Measurements from ENCODE around the gene GSTT2B.
"Not testable (repeated sequence)": the region's sequence is repeated elsewhere in the genome, so short reads cannot be mapped to it uniquely, and the experiment has no call there.

The GSTT2B gene, protein sequence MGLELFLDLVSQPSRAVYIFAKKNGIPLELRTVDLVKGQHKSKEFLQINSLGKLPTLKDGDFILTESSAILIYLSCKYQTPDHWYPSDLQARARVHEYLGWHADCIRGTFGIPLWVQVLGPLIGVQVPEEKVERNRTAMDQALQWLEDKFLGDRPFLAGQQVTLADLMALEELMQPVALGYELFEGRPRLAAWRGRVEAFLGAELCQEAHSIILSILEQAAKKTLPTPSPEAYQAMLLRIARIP

DNA sequence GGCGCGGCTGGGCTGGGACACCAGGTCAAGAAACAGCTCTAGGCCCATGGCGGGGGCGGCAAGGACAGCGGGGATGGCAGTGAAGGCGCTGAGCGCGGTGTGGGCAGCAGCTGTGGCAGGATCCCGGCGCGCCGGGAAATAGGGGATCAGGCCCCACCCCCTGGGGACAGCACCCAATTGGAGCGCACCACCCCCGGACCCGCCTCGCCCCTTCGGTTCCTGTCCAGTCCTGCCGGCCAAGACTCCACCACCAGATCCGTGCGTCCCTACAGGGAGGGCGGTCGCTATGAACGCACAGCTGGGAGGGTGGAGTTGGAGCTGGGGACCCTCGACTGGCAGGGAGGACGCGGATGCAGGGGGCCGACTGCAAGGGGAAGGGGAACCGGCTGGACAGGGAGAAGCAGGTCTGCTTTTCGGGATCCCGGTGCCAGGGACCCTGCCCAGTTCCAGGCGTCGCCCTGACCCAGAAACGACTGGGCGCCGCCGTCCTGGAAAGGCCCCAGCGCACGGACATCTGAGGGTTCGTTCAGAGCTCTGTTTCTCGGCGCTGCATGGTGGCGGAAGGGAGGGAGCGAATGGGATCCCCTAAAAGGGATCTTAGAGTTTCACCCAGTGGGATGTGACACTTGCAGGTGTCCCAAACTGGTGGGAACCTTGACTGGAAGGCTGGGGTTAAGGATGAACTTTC is at the start of gene GSTT2B:
TSS of gene GSTT2B (minus strand) at position 112 of the 688 bp plus-strand sequence. CDS start at position 48, 64 bp downstream.
- not testable (repeated sequence) for DNase-seq

DNA sequence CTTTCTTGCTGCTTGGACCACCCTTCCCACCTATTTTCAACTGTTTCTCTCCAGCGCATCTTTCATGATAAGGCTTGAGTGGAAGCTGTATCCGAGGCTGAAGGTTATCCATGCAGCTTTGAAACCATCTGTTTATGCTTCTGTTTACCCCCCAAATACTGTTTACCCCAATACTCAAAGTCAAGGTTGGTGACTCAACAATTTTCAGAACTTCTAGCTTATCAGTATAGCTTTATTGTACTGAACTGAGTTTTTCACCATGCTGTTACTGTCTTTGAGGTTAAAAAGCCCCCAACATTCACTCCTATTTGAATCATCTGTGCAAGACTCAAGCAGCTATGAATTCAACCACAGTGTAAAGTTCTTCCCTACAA is 49.0 kb upstream of the GSTT2B start:
- no peak for DNase-seq

DNA sequence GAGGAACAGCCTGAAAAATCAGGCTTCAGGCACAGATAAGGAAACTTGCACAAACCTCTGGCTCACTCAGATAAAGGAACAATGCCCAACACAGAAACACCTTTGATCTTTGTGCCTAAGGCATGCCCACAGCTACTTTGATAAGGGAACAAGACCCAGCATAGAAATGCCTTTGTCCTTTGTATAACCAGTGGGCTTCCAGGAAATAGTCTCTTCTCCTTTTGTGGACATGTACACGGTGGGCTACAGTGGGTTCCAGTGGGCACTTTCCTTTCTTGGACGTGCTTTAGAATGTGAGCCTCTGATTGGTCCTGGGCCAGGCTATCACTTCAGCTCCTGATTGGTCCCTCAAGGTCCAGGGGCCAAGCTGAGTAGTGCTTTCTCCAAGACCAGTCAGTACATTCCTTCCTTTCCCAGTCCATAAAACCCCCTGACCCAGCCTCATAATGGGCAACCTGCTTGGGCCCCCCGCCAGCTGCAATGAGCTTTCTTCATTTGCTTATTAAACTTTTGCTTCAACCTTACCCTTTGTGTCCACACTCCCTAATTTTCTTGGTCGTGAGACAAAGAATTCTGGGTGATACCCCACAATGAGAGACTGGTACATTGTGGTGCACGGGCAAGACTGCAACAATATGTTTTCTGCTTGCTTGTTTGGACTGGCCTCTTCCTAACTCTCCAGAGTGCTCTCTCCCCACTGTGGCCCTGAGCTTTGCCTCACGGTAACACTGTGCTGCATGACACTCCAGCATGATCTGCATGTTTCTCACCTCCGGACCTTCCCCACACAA is 48.4 kb upstream of the GSTT2B start:
- no peak for DNase-seq

DNA sequence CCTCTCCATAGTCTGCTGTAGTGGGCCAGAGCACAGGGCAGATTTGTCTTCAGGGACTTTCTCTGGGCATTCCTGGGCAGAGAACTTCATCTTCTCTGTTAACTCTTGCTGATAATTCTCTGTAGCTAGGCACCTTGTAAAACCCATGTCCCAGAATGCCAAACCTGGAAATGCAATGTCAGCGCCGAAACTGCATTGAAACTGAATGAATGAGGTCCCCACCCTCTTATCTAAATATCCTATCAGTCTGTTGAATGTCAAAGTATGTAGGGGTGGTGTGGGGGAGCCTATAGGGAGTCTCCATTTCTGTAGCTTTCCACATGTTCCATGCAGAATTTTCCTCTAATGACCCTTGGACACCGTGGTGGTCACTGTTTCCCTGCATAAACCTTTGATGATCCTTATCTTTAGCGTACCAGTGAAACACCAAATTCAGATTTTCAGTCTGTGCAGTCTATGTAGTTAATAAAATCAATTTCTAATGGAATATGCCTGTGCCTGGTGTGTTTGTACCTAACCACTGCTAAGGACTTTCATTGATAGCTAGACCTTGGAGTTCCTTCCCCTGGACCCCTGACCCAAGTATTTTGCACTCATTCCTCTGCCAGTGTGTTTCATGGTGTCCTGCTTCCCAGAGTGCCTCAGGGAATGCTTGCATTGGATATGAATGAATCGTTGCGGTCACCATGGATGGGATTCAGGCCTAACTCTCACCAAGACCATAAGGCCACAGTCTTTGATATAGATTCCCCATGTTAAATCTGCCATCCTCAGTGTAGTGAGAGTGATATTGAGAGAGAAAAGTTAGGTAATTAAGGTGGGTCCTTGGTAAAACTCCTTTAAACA is 47.6 kb upstream of the GSTT2B start:
- DNase-seq: no peak

DNA sequence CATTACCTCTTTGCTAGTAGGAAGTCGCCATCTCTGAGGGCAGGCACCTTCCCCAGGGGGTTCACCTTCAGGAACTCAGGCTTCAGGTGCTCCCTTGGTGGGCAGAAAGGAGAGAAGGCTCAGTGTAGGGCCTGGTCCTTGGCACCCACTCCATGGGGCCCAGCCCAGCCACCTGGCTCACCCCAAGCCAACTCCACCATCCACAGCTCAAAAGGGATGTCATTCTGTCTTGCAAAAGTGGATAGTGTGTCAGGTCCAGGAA is 47.0 kb upstream of the GSTT2B start:
- DNase-seq: no peak

DNA sequence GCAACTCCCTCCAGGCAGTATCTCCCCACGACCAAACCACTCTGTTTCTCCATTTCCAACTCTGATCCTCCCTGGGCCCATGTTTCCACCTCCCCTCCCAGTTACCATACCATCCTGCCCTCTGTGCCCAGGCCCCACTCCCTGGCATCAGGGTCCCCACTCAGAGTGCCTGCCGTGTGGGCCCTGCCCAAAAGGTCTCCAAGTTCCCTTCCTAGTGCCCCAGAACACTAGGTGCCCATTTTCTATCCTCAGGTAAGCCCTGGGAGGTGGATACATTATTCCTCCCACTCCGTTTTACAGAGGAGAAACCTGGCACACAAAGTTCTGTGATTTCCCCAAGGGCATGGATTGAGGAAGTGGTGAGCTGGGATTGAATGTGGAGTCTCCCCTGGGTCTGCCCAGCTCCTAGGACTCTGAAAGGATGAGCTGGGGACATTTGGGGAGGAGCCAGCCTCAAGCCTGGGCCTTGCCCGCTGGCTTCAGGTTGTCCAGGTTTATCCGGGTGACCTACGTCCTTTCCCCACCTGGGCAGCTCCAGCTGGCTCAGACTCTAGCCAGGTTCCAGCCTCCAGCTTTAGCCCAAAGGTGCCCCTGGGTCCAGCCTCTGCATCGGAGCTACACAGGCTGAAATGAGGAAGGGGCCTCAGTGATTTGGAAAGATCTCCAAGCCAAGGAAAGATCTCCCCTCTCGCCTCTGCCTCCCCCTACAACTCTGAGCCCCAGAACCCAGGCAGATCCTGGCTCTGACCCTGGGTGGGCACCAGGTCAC is 46.4 kb upstream of the GSTT2B start:
- DNase-seq: no peak

DNA sequence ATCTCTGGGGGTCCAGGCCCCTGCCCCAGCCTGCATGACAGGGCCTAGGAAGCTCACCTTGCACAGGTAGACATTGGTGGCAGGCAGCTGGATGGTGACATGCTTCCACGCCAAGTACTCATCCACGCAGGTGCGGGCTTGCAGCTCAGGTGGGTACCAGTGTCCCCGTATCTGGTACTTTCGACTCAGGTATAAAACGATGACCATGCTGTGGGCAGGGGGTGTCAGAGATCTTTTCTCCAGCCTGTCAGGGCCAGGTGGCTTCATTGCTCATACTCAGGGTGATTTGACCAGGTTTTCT is 45.9 kb upstream of the GSTT2B start:
- no peak for DNase-seq

DNA sequence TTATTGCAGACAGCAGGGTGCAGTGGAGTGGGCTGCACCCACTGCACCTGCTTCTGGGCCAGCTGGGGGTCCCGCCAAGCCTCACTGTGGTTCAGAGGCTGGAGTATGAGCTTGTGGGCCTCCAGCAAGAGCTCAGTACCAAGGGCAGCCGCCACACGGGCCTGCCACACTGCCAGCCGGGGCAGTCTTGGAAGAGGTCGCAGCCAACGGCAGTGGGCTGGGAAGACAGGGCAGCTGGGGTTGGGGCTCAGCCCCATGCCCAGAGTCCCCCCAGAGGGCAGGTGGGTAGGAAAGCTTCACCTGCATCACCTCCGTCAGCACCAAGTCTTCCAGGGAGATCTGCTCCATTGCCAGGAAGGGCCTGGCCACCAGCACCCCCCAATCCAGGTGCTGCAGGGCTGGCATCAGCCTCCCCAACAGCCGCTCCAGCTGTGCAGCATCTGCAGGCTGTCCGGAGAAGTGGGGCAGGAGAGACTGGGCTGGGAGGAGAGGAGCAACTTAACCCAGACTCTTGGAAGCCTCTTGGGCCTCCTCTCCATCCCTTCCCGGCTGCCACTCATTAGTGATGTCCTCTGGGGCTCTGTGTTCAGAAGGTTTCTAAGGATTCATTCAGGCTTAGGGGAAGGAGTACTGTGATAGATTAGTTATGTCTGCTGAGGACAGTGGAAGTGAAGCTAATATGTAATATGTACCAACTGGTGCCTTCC is 45.4 kb upstream of the GSTT2B start:
- DNase-seq: no peak

DNA sequence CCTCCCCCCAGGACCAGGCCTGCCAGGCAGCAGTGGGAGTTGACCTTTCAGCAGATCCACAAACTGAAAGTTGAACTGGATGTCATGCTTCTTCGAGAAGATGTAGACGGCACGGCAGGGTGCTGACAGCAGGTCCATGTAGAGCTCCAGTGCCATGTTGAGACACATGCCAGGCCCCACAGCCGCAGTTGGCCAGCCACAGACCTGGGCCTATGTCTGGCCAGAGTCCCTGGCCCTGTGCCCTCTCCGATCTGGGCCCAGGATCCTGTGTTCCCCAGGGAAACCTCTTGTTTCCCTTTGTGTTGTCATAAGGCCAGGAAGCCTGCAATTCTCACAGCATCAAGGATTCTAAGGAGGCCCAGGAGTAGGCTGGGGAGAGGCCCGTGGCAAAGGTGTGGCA is 44.2 kb upstream of the GSTT2B start, which contains the start of gene GSTT4:
TSS of gene GSTT4 (minus strand) at position 253 of the 400 bp plus-strand sequence. CDS start at position 156, 97 bp downstream.
- DNase-seq: no peak

DNA sequence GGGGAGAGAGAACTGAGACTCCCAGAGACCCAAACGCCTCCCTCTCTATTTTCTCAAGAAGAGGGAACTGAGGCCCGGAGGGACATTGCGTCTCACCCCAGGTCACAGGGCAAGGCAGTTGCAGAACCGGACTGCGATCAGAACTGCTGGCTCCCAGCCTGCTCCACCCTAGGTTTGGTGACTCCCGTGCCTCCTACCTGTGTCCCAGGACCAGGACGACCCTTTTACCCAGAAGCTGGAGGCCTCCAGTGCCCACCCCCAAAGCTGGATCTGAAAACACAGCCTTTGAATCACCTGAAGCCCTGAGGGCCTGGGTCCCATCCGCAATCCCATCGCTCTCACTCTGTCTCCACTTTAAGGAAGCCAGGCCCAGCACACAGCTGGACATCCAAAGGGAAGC is 42.9 kb upstream of the GSTT2B start:
- DNase-seq: no peak

DNA sequence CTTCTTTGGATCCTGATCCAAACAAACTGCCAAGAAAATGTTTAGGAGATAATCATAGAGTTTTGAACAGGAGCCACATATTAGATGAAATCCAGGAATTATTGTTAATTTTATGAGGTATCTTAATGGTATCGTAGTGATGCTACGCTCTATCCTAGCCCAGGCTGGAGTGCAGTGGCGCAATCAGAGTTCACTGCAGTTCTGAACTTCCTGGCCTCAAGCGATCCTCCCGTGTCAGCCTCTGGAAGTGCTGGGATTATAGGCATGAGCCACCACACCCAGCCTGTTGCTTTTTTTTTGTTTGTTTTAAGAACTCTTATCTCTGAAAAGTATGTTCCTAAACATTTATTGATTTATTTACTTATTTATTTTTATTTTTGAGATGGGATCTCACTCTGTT is 41.9 kb upstream of the GSTT2B start:
- DNase-seq: no peak

DNA sequence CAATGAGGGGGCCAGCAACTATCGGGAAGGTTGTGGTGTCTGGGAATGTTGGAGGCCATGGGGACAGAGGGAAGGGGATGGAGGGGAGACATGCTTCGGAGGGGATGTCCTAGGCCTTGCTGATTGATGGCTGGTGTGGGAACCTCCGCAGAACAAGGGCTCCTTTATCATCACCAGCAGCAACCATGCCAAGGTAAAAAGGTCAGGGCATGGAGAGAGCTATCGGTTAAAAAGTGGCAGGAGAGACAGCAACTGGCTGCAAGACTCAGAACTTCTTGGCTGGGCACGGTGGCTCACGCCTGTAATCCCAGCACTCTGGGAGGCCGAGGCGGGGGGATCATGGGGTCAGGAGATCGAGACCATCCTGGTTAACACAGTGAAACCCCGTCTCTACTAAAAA is 41.3 kb upstream of the GSTT2B start:
- DNase-seq: no peak

DNA sequence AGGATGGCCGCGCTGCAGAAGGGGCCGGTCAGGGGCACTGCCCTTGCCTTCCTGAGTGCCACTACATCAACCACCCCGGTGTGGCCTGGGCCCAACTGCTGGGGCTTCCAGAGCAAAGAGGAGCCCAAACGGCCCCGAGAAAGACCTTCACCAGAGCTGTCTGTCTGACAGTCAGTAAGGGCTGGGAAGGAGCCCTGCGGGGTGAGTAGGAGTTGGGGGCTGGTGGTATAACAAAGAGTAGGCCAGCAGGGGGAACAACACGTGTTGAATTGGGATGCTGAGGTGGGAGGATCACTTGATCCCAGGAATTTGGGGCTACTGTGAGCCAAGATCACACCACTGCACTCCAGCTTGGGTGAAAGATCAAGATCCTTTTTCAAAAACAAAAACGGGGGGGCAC is 40.3 kb upstream of the GSTT2B start:
- no peak for DNase-seq

DNA sequence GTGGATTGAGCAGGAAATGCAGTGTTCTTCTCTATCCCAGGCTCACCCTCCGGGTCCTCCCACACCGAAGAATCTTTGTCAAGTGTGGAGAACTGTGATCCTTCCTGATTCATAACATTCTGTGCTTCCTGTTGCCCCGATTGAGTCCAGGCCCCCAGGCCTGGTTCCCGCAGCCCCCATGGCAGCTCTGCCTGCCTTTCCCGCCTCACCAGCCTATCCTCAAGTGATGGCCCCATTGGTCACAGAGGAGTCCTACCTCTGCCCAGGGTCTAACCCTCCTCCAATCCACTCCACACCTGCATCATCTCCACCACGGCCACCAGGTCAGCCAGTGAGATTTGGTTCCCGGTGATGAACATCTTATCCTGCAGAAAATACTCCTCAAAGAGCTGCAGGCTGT is 38.8 kb upstream of the GSTT2B start:
- DNase-seq: not testable (repeated sequence)

DNA sequence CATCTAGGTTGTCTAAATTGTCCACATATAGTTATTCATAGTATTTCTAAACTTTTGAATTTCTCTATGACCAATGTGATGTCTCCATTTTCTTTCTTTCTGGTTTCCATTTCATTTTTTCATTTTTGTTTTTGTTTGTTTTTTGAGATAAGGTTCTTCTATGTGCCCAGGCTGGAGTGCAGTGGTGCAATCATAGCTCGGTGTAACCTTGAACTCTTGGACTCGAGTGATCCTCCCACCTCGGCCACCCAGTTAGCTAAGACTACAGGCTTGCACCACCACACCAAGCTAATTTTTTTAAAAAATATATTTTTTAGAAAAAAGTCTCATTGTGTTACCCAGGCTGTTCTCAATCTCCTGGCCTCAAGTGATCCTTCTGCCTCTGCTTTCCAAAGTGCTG is 36.1 kb upstream of the GSTT2B start:
- no peak for DNase-seq

DNA sequence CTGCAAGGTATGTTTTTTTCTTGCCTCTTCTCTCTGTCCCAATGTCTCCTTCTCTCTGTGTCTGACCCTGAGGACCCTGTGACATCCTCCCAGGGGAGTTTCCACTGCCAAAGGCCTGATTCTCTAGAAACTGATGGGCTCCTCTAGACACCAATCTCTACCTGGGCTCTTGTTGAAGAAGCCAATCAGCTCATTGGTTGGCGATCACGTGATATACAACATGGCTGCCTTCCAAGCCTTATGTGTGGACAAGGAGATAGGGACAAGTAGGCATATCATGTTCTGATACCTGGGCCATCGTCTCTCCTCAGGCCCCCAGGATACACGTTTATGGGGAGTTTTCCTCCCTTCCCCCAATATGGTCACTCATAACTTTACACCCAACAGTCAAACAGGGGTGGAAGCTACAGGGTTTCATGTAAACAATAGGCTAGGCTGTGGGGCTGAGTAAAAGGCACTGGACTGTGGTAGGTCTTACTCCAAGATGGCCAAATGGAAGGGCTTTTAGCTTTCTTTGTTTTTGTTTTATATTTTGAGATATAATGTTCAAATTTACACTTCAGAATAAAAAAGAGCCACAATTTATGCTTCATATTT is 32.7 kb upstream of the GSTT2B start:
- not testable (repeated sequence) for DNase-seq

DNA sequence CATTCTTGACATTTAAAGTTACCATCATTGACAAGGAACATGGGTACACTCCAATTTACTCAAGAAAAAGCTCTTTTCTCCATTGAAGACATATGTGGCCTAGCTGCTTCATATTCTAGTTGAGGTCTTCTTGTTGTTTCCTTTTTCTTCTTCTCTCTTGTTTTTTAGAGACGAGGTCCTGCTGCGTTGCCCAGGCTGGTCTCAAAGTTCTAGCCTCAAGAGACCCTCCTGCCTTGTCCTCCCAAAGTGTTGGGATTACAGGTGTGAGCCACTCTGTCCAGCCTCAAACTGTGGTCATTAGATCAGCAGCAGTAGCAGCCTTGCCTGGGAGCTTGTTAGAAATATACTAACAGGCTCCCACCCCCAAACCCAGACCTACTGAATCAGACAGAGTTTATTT is 32.1 kb upstream of the GSTT2B start:
- DNase-seq: not testable (repeated sequence)

DNA sequence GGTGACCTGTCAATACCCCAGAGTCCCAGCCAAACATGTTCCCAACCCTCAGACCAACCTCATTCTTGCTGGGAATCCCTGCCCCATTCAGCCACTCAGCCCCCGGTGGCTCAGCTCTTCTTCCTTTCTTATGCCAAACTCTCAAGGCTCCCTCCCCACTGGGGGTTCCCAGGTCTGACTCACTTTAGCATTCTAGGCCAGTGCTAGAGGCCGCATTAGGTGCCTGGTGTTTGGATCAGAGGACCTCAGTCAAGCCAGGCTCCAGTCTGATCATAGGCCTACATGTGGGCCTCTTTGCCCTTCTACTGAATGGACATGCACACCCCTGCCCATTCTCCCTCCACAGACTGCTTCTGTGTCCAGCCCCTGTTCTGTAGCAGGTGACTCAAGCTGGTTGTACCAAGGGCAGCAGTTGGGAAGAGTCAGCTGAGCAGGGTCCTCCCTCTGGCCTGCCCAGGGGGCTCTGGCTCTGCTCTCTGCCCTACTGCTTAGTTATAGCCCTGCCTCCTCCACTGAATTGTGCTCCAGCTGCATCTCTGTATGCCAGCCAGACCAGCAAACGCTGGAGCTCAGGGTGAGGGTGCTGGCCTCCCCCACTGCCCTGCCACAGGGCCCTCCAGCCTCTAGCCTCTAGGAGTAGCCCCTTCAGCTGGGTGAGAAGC is 28.7 kb upstream of the GSTT2B start:
- DNase-seq: not testable (repeated sequence)

DNA sequence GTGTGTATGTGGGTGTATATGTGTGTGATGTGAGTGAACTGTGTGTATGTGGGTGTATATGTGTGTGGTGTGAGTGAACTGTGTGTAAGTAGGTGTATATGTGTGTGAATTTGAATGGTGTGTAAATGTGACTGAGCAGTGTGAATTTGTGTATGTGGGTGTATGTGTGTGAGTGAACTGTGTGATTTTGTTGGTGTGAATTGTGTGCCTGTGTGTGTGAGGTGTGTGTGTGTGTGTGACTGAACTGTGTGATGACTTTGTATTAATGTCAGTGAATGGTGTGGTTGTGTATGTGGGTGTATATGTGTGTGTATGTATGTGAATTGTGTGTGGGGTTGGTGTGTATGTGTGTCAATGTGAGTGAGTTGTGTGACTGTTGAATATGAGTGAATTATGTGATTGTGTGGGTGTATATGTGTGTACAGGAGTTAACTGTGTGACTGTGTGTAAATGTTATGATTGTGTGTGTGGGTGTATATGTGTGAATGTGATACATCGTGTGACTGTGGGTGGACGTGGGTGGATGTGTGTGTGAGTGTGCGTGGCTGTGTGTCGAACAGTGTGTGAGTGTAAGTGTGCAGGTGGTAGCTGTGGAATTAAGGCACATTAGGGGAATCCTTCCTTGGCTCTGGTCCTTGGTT is 25.7 kb upstream of the GSTT2B start:
- DNase-seq: not testable (repeated sequence)

DNA sequence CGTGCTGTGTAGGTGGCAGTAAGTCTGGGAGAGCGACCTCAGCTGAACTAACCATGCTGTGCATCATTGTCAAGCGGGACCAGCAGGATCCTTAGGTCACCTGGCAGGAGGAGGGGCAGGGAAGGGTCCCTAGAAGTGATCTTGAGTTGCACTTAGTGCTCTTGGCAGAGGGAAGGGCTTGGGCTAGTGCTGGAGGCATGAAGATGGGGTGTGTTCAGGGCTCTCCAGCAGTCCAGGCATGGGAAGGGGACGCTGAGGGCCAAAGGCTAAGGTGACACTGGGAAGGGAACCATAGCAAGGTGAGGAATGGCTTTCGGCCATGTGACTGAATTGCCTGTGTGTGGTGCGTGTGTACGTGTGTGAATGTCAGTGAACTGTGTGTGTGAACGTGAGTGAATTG is 25.1 kb upstream of the GSTT2B start:
- DNase-seq: not testable (repeated sequence)

Measured in activated naive CD4-positive, alpha-beta T cell (primary cell).